Measurements from ENCODE around the gene NAA35.

Gene NAA35

DNA sequence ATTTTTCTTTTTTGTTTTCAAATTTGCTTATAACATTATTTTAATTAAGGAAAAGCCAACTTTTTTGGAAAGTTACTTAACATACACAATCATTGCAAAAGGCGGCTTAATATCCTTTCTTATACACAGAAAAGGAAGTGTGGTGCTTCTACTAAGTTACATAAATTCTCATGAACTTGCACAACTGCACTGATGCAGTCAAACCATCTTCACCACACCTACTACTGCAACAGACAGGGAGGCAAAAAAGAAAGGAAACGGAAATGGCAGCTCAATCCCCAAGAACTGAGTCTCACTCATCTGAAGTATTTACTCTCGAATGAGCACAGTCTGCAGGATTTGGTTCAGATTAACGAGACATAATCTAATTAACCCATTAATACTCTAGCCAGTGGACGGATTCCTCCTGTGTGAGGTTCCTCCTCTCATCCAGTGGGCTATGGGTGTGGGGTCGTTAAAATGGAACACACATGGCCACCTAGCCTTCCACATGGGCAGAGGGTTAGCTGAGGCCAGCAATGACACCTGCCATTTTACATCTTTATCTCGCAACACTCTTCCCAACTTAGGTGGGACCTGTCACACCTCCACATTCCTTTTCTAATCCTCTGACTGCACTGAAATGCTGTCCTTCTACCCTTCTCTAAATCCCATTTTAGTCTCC is 128.4 kb downstream of the NAA35 start:
- DNase-seq = peak; percentile 3

Data from CD4-positive, alpha-beta T cell treated with Interleukin-21 for 1 hour (primary cell).